HEK293 (cell line): ENCODE data around the gene CGGBP1.

Experiments used
- GLIS2 ChIP-seq: fragments of 450-650 bp; formaldehyde crosslinking; IDR thresholded peaks from 2 replicates; pipeline ENCODE4 v1.5.1; 2016; ENCODE audit warnings: missing biosample characterization, missing genetic modification characterization
- KLF10 ChIP-seq: fragments of 450-650 bp; IDR thresholded peaks from 2 replicates; pipeline ENCODE4 v1.5.1; 2018; ENCODE audit warnings: missing biosample characterization, mild to moderate bottlenecking, missing genetic modification characterization
- KLF8 ChIP-seq: fragments of 450-650 bp; formaldehyde crosslinking; IDR thresholded peaks from 2 replicates; pipeline ENCODE4 v1.5.1; 2016; ENCODE audit warnings: missing biosample characterization, missing genetic modification characterization
- REPIN1 ChIP-seq: fragments of 450-650 bp; formaldehyde crosslinking; IDR thresholded peaks from 2 replicates; pipeline ENCODE4 v1.5.1; 2017; ENCODE audit warnings: missing biosample characterization, missing genetic modification characterization, low read depth
- SP3 ChIP-seq: fragments of 450-650 bp; formaldehyde crosslinking; IDR thresholded peaks from 2 replicates; pipeline ENCODE4 v1.5.1; 2016; ENCODE audit warnings: missing biosample characterization, missing genetic modification characterization
- SP7 ChIP-seq: fragments of 450-650 bp; formaldehyde crosslinking; IDR thresholded peaks from 2 replicates; pipeline ENCODE4 v1.5.1; 2016; ENCODE audit warnings: missing biosample characterization, missing genetic modification characterization
- TCF7L2 ChIP-seq: IDR thresholded peaks from 2 replicates; pipeline ENCODE4 v1.6.1; 2011; ENCODE audit warnings: low read depth, mild to moderate bottlenecking, inconsistent platforms, low read length, moderate library complexity, borderline replicate concordance
- TRIM28 ChIP-seq: IDR thresholded peaks from 2 replicates; pipeline ENCODE4 v1.6.1; 2011; ENCODE audit warnings: low read length, control low read depth, borderline replicate concordance
- WT1 ChIP-seq: fragments of 450-650 bp; formaldehyde crosslinking; IDR thresholded peaks from 2 replicates; pipeline ENCODE4 v1.5.1; 2016; ENCODE audit warnings: missing biosample characterization, missing genetic modification characterization
- ZBTB1 ChIP-seq: fragments of 450-650 bp; formaldehyde crosslinking; IDR thresholded peaks from 2 replicates; pipeline ENCODE4 v1.5.1; 2016; ENCODE audit warnings: missing biosample characterization, missing genetic modification characterization
- ZBTB48 ChIP-seq: fragments of 450-650 bp; formaldehyde crosslinking; IDR thresholded peaks from 2 replicates; pipeline ENCODE4 v1.5.1; 2016; ENCODE audit warnings: missing biosample characterization, missing genetic modification characterization
- ZFP37 ChIP-seq: fragments of 450-650 bp; formaldehyde crosslinking; IDR thresholded peaks from 2 replicates; pipeline ENCODE4 v1.5.1; 2016; ENCODE audit warnings: missing biosample characterization, missing genetic modification characterization
- ZNF221 ChIP-seq: fragments of 450-650 bp; formaldehyde crosslinking; IDR thresholded peaks from 2 replicates; pipeline ENCODE4 v1.5.1; 2017; ENCODE audit warnings: missing biosample characterization, missing genetic modification characterization, borderline replicate concordance
- ZNF223 ChIP-seq: fragments of 450-650 bp; formaldehyde crosslinking; IDR thresholded peaks from 2 replicates; pipeline ENCODE4 v1.5.1; 2016; ENCODE audit warnings: missing biosample characterization, missing genetic modification characterization
- ZNF274 ChIP-seq, 2 experiments: fragments of 200-500 bp in 1 of 2; fragments of 450-650 bp in 1 of 2; sonication (Bioruptor generic) in 1 of 2; formaldehyde crosslinking in 1 of 2; IDR thresholded peaks; 2 replicates each; pipeline versions ENCODE4 v1.5.1 to v1.6.1; 2014 to 2016; ENCODE audit warnings: borderline replicate concordance in 1 of 2, inconsistent platforms in 1 of 2, low read length in 1 of 2, missing biosample characterization in 1 of 2, missing genetic modification characterization in 1 of 2
- ZNF302 ChIP-seq: fragments of 450-650 bp; formaldehyde crosslinking; IDR thresholded peaks from 2 replicates; pipeline ENCODE4 v1.5.1; 2016; ENCODE audit warnings: missing biosample characterization, missing genetic modification characterization, low read depth
- ZNF433 ChIP-seq: fragments of 450-650 bp; formaldehyde crosslinking; IDR thresholded peaks from 2 replicates; pipeline ENCODE4 v1.5.1; 2016; ENCODE audit warnings: missing biosample characterization, missing genetic modification characterization, low read depth
- ZNF530 ChIP-seq: fragments of 450-650 bp; formaldehyde crosslinking; IDR thresholded peaks from 2 replicates; pipeline ENCODE4 v1.5.1; 2016; ENCODE audit warnings: low read depth, missing biosample characterization, missing genetic modification characterization
- ZNF548 ChIP-seq: fragments of 450-650 bp; formaldehyde crosslinking; IDR thresholded peaks from 2 replicates; pipeline ENCODE4 v1.5.1; 2016; ENCODE audit warnings: missing biosample characterization, missing genetic modification characterization
- ZNF585B ChIP-seq: fragments of 450-650 bp; formaldehyde crosslinking; IDR thresholded peaks from 2 replicates; pipeline ENCODE4 v1.5.1; 2016; ENCODE audit warnings: missing biosample characterization, missing genetic modification characterization
- ZNF610 ChIP-seq: fragments of 450-650 bp; formaldehyde crosslinking; IDR thresholded peaks from 2 replicates; pipeline ENCODE4 v1.5.1; 2016; ENCODE audit warnings: missing biosample characterization, missing genetic modification characterization, borderline replicate concordance
- ZNF660 ChIP-seq: fragments of 450-650 bp; IDR thresholded peaks from 2 replicates; pipeline ENCODE4 v1.5.1; 2018; ENCODE audit warnings: missing biosample characterization, mild to moderate bottlenecking, missing genetic modification characterization
- ZNF707 ChIP-seq: fragments of 450-650 bp; formaldehyde crosslinking; IDR thresholded peaks from 2 replicates; pipeline ENCODE4 v1.5.1; 2016; ENCODE audit warnings: missing biosample characterization, missing genetic modification characterization
- ZNF747 ChIP-seq: fragments of 450-650 bp; formaldehyde crosslinking; IDR thresholded peaks from 2 replicates; pipeline ENCODE4 v1.5.1; 2016; ENCODE audit warnings: missing biosample characterization, missing genetic modification characterization
- ZNF777 ChIP-seq: fragments of 450-650 bp; formaldehyde crosslinking; IDR thresholded peaks from 2 replicates; pipeline ENCODE4 v1.5.1; 2017; ENCODE audit warnings: missing biosample characterization, missing genetic modification characterization, borderline replicate concordance
- ZSCAN23 ChIP-seq: fragments of 450-650 bp; formaldehyde crosslinking; IDR thresholded peaks from 2 replicates; pipeline ENCODE4 v1.5.1; 2016; ENCODE audit warnings: missing biosample characterization, missing genetic modification characterization
- ZXDB ChIP-seq: fragments of 450-650 bp; formaldehyde crosslinking; IDR thresholded peaks from 2 replicates; pipeline ENCODE4 v1.5.1; 2016; ENCODE audit warnings: missing biosample characterization, missing genetic modification characterization
- TF ChIP-seq, protein P1 (sequence below): fragments of 450-650 bp; formaldehyde crosslinking; IDR thresholded peaks from 2 replicates; pipeline ENCODE4 v1.5.1; 2017; ENCODE audit warnings: missing biosample characterization, mild to moderate bottlenecking, missing genetic modification characterization, moderate library complexity
- TF ChIP-seq, protein P2 (sequence below): fragments of 450-650 bp; formaldehyde crosslinking; IDR thresholded peaks from 2 replicates; pipeline ENCODE4 v1.5.1; 2016; ENCODE audit warnings: missing biosample characterization, missing genetic modification characterization, low read depth
- TF ChIP-seq, protein P3 (sequence below): fragments of 450-650 bp; formaldehyde crosslinking; IDR thresholded peaks from 2 replicates; pipeline ENCODE4 v1.5.1; 2016; ENCODE audit warnings: missing biosample characterization, missing genetic modification characterization
- TF ChIP-seq, protein P4 (sequence below): fragments of 450-650 bp; formaldehyde crosslinking; IDR thresholded peaks from 2 replicates; pipeline ENCODE4 v1.5.1; 2017; ENCODE audit warnings: missing biosample characterization, missing genetic modification characterization
- TF ChIP-seq, protein P5 (sequence below): fragments of 450-650 bp; formaldehyde crosslinking; IDR thresholded peaks from 2 replicates; pipeline ENCODE4 v1.5.1; 2016; ENCODE audit warnings: missing biosample characterization, missing genetic modification characterization

The CGGBP1 gene

DNA sequence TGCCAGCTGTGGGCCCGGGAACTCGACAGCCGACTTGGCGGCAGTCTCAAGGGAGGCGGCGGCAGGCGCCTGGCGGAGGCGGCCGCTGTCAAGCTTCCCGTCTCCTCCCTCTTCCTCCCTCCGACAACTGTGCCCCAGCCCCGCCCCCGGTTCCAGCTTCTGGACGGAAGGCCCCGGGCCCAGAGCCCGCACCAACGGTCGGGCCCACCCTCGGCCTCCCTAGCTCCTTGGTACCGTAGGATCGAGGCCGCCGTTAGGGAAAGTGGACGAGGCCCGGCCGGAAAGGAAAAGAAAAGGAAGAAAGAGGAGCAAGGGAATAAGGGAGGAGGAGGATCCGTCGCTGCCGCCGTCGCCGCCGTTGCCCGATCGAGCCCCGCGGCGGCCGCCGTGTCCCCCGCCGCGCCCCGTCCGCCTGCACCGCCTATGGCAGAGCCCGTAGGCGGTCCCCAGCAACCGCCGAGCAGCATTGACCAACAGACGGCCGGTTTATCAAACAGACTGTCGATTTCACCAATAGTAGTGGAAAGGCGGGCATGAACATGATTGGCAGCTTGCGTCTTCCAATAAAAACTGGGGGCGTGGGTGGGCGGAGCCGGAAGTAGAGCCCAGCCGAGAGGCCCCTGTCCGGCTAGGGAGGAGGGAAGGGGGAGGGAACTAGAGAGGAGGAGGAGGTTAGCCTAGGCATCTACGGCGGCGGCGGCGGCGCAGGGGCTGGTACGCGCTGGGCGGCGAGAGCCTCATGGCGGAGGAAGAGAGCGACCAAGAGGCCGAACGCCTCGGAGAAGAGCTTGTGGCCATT, at the start of gene CGGBP1, which contains the start of gene ZNF654 (continued):
- no peak for TF ChIP-seq ZNF707 (tag by site-specific recombination)
- no peak for TF ChIP-seq TRIM28
- TF ChIP-seq ZNF660 (tag by site-specific recombination), result peak; percentile 63; the same call in 1 of the 2 replicates
- no peak for TF ChIP-seq ZBTB1
- TF ChIP-seq ZSCAN23 (tag by site-specific recombination), result no peak
- TF ChIP-seq, protein P1, sequence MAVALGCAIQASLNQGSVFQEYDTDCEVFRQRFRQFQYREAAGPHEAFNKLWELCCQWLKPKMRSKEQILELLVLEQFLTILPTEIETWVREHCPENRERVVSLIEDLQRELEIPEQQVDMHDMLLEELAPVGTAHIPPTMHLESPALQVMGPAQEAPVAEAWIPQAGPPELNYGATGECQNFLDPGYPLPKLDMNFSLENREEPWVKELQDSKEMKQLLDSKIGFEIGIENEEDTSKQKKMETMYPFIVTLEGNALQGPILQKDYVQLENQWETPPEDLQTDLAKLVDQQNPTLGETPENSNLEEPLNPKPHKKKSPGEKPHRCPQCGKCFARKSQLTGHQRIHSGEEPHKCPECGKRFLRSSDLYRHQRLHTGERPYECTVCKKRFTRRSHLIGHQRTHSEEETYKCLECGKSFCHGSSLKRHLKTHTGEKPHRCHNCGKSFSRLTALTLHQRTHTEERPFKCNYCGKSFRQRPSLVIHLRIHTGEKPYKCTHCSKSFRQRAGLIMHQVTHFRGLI (tag by site-specific recombination), result peak; percentile 74
- TF ChIP-seq ZXDB (tag by site-specific recombination), result peak; percentile 86
- TF ChIP-seq REPIN1 (tag by site-specific recombination), result no peak
- peak; percentile 98 for TF ChIP-seq KLF8
- no peak for TF ChIP-seq ZNF530
- TF ChIP-seq GLIS2 (tag by site-specific recombination), result peak; percentile 30; the same call in 1 of the 2 replicates
- TF ChIP-seq, protein P2, sequence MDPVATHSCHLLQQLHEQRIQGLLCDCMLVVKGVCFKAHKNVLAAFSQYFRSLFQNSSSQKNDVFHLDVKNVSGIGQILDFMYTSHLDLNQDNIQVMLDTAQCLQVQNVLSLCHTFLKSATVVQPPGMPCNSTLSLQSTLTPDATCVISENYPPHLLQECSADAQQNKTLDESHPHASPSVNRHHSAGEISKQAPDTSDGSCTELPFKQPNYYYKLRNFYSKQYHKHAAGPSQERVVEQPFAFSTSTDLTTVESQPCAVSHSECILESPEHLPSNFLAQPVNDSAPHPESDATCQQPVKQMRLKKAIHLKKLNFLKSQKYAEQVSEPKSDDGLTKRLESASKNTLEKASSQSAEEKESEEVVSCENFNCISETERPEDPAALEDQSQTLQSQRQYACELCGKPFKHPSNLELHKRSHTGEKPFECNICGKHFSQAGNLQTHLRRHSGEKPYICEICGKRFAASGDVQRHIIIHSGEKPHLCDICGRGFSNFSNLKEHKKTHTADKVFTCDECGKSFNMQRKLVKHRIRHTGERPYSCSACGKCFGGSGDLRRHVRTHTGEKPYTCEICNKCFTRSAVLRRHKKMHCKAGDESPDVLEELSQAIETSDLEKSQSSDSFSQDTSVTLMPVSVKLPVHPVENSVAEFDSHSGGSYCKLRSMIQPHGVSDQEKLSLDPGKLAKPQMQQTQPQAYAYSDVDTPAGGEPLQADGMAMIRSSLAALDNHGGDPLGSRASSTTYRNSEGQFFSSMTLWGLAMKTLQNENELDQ, result no peak
- TF ChIP-seq ZNF221 (tag by site-specific recombination), result no peak
- TF ChIP-seq ZBTB48 (tag by site-specific recombination), result no peak
- peak; percentile 97 for TF ChIP-seq KLF10 (tag by site-specific recombination)
- TF ChIP-seq ZNF223 (tag by site-specific recombination), result peak; percentile 47; the same call in 1 of the 2 replicates
- 0 out of 2 replicates have a peak, but pooled peaks have one; percentile 16 for TF ChIP-seq ZNF610 (tag by site-specific recombination)
- no peak for TF ChIP-seq TCF7L2
- TF ChIP-seq, protein P3, sequence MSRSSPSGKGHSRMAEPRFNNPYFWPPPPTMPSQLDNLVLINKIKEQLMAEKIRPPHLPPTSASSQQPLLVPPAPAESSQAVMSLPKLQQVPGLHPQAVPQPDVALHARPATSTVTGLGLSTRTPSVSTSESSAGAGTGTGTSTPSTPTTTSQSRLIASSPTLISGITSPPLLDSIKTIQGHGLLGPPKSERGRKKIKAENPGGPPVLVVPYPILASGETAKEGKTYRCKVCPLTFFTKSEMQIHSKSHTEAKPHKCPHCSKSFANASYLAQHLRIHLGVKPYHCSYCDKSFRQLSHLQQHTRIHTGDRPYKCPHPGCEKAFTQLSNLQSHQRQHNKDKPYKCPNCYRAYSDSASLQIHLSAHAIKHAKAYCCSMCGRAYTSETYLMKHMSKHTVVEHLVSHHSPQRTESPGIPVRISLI, result no peak
- TF ChIP-seq SP3, result peak; percentile 98
- peak; percentile 28; the same call in 1 of the 2 replicates for TF ChIP-seq WT1
- TF ChIP-seq ZNF433, result no peak
- TF ChIP-seq ZNF747 (tag by site-specific recombination), result no peak
- no peak for TF ChIP-seq ZNF548 (tag by site-specific recombination)
- TF ChIP-seq, protein P4, sequence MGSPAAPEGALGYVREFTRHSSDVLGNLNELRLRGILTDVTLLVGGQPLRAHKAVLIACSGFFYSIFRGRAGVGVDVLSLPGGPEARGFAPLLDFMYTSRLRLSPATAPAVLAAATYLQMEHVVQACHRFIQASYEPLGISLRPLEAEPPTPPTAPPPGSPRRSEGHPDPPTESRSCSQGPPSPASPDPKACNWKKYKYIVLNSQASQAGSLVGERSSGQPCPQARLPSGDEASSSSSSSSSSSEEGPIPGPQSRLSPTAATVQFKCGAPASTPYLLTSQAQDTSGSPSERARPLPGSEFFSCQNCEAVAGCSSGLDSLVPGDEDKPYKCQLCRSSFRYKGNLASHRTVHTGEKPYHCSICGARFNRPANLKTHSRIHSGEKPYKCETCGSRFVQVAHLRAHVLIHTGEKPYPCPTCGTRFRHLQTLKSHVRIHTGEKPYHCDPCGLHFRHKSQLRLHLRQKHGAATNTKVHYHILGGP (tag by site-specific recombination), result no peak
- TF ChIP-seq ZNF777 (tag by site-specific recombination), result no peak
- TF ChIP-seq, protein P5, sequence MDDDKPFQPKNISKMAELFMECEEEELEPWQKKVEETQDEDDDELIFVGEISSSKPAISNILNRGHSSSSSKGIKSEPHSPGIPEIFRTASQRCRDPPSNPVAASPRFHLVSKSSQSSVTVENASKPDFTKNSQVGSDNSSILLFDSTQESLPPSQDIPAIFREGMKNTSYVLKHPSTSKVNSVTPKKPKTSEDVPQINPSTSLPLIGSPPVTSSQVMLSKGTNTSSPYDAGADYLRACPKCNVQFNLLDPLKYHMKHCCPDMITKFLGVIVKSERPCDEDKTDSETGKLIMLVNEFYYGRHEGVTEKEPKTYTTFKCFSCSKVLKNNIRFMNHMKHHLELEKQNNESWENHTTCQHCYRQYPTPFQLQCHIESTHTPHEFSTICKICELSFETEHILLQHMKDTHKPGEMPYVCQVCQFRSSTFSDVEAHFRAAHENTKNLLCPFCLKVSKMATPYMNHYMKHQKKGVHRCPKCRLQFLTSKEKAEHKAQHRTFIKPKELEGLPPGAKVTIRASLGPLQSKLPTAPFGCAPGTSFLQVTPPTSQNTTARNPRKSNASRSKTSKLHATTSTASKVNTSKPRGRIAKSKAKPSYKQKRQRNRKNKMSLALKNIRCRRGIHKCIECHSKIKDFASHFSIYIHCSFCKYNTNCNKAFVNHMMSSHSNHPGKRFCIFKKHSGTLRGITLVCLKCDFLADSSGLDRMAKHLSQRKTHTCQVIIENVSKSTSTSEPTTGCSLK, result no peak
- TF ChIP-seq ZNF585B (tag by site-specific recombination), result no peak
- no peak for TF ChIP-seq ZFP37 (tag by site-specific recombination)
- no peak for TF ChIP-seq ZNF274 (IDR thresholded peaks at IDR 0.05; ENCODE audit: low read length)
- no peak for TF ChIP-seq ZNF274 (tag by site-specific recombination; IDR thresholded peaks at IDR 0.05; ENCODE audit: borderline replicate concordance)
- no peak for TF ChIP-seq ZNF302 (tag by site-specific recombination)
- no peak; the same call in 1 of the 2 replicates for TF ChIP-seq SP7 (tag by site-specific recombination)
